Activated T-helper 1 cell treated with anti-CD3 and anti-CD28 coated beads, Interleukin-2, amount 50 U/mL, for 16 hours (primary cell): ENCODE results near the gene MFNG.
"Not testable (repeated sequence)": the region's sequence is repeated elsewhere in the genome, so short reads cannot be mapped to it uniquely, and the experiment has no call there.

Source experiments
- DNase-seq, 2 donors: peaks; one replicate each; pipeline ENCODE4 v3.0.0-alpha.2; 2020; ENCODE audit warnings: low read depth in 1 of 2, low spot score in 1 of 2

The MFNG gene

GRCh38 chr22:37476389-37477329, 9.5 kb downstream of the MFNG start:
- no peak for DNase-seq

- no peak for DNase-seq
These were observed 11.6 kb downstream of the MFNG start for GRCh38 chr22:37474447-37475090.

GRCh38 chr22:37473437-37473946, 12.7 kb downstream of the MFNG start:
- no peak for DNase-seq

GRCh38 chr22:37472418-37473006, 13.7 kb downstream of the MFNG start:
- peak in 1 of 2 donors; percentile 19 for DNase-seq

GRCh38 chr22:37471727-37472417, 14.3 kb downstream of the MFNG start:
- no peak for DNase-seq

GRCh38 chr22:37470087-37470445, 16.1 kb downstream of the MFNG start:
- no peak for DNase-seq

- DNase-seq, result no peak
These were observed 16.6 kb downstream of the MFNG start for GRCh38 chr22:37469416-37470086.

- not testable (repeated sequence) for DNase-seq
These were observed 17.9 kb downstream of the MFNG start for GRCh38 chr22:37468201-37468695.

GRCh38 chr22:37467391-37467955, 18.7 kb downstream of the MFNG start:
- DNase-seq, result no peak

- no peak for DNase-seq
These were observed 22.0 kb downstream of the MFNG start for GRCh38 chr22:37464181-37464580.

- DNase-seq, result no peak
These were observed 23.2 kb downstream of the MFNG start for GRCh38 chr22:37462983-37463382.

GRCh38 chr22:37462436-37462835, 23.7 kb downstream of the MFNG start:
- DNase-seq, result no peak

- no peak for DNase-seq
These were observed 24.2 kb downstream of the MFNG start for GRCh38 chr22:37461961-37462360.

- DNase-seq, result no peak
These were observed 25.5 kb downstream of the MFNG start for GRCh38 chr22:37460684-37461083.

GRCh38 chr22:37459206-37459605, 27.0 kb downstream of the MFNG start:
- DNase-seq, result no peak

GRCh38 chr22:37457093-37457893, 28.9 kb downstream of the MFNG start:
- DNase-seq, result peak; percentile 71 to 72

GRCh38 chr22:37456346-37456745, 29.8 kb downstream of the MFNG start:
- no peak for DNase-seq

- no peak for DNase-seq
These were observed 30.3 kb downstream of the MFNG start for GRCh38 chr22:37455896-37456295.
